ACHN (cell line): ENCODE data around the gene TACR2.
A peak's percentile ranks its signal among the peaks of the same experiment; 100 is the strongest.

Experiments
- DNase-seq: peaks from one replicate; pipeline ENCODE4 v3.0.0-alpha.2; 2015
- in situ Hi-C: cut with HindIII; loops from 2 replicates; pipeline ENCODE4 v1.10.0; 2017; ENCODE audit warnings: low sequenced_read_pairs, low pct_ligation_motif_present, low pct_unique_long_range_greater_than_20kb

Gene TACR2

GRCh38 chr10:69361303-69361614 is 55.5 kb downstream of the TACR2 start:
- DNase-seq: no peak
- in situ Hi-C loops: no loop called here

DNA sequence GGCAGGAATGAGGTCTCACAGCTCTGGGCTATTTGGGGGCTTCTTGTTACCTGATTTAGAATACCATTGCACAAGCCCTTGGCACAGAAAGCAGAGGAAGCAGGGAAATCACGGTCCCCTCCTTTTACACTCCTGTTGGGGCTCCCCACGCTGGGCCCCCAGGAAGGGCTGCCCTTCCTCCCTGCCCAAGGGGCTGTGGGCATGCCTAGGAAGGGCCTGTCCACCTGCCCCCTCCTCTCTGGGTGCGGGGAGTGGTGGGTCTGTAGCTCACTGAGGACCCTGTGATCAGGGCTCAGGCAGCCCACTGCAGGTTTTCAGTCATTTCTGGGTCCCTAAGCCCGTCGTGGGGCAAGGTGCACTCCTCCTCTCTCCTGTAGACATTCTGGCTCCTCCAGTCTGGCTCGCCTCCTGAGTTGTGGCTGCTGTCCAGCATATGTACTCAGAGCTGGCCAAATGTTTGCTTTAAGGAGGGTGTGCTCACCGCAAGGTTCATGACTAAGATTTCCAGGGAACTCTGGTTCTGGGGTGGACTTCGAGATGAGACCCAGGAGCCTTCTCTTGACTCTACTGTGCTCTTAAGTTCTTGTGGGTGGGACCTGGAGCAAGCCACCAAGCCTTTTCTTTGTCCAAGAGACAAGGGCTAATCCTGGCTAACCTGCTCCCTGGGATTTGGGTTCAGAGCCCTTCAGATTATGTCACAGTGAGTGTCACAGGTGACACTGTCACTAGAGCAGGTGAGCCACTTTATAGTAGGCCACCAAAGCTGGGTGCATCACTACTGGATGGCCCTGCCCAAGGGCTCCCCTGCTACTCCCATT is 56.0 kb downstream of the TACR2 start:
- peak; percentile 87 for DNase-seq
- in situ Hi-C loops: no loop called here

- in situ Hi-C loops: no loop called here
- DNase-seq: no peak
Measured at GRCh38 chr10:69359594-69359993, 57.1 kb downstream of the TACR2 start.

GRCh38 chr10:69359148-69359547 is 57.6 kb downstream of the TACR2 start:
- in situ Hi-C loops: no loop called here
- DNase-seq: no peak

- in situ Hi-C loops: no loop called here
- no peak for DNase-seq
Measured at GRCh38 chr10:69358148-69358795, 58.4 kb downstream of the TACR2 start.

DNA sequence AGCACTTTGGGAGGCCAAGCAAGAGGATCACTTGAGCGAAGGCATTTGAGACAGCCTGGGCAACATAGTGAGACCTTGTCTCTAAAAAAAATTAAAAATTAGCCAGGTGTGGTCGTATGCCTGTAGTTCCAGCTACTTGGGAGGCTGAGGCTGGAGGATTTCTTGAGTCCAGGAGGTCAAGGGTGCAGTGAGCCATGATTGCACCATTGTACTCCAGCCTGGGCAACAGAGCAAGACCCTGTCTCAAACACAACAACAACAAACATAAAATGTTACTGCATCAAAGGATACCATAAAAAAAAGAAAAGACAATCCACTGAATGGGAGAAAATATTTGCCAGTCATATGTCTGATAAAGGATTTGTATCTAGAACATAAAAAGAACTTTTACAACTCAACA is 60.5 kb downstream of the TACR2 start:
- in situ Hi-C loops: no loop called here
- no peak for DNase-seq

GRCh38 chr10:69353977-69354635 is 62.6 kb downstream of the TACR2 start:
- DNase-seq: no peak
- in situ Hi-C loops: no loop called here
